GM19035 (cell line): ENCODE results near the gene AP3B1.

Experiments used
- ATAC-seq: cut with Tn5 transposase; IDR thresholded peaks from one replicate; pipeline ENCODE4 v1.9.1; 2021; ENCODE audit not compliant: unreplicated experiment

The AP3B1 gene

DNA sequence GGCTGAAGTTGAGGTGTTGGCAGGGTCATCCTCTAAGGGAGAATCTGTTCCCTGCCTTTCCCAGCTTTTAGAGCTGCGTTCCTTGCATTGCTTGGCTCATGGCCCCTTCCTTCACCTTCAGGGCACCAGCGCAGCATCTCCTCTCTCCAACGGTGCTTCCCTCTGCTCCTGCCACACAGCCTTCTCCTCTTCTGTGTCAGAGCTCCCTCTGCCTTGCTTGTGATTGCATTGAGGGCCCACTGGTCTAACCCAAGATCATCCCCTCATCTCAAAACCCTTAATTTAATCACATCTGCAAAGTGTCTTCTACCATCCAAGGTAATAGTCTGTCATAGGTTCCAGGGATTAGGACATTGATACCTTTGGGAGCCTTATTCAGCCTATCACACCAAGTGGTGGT lies 312.7 kb downstream of the AP3B1 start:
- no peak for ATAC-seq

DNA sequence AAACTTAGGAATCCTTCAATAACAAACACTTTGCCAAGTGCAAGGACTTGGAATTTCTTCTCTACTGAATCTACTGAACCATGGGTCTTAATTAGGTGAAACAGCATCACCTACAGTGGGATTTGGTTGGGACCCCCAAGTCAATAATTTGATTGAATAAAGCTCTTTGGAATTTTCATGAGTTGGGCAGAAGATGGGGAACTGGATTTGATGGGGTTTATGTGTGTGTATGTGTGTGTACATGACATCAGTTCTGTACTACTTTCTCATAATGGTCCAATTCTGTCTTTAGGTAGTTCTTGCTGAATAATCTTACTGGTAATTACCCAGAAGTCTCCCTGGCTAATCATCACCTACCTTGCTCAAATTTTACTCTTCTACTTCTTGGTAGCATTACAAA lies 319.9 kb downstream of the AP3B1 start:
- ATAC-seq, result no peak

DNA sequence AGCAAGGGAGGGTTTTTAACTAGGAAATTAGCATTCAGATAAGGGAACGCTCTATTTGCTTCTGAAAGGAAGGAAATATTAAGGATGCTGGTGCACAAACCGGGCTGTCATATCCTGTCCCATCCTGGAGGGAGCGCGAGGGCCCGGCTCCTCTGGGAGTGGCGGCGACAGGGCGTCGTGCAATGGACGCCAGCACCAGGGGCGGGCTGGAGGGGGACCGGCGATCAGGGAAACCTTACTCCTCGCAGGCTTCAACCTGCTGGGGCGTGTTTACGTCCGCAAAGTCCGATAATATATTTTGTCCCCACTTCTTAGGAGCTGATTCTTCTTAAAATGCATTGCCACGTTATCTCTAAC lies 321.3 kb downstream of the AP3B1 start:
- no peak for ATAC-seq

DNA sequence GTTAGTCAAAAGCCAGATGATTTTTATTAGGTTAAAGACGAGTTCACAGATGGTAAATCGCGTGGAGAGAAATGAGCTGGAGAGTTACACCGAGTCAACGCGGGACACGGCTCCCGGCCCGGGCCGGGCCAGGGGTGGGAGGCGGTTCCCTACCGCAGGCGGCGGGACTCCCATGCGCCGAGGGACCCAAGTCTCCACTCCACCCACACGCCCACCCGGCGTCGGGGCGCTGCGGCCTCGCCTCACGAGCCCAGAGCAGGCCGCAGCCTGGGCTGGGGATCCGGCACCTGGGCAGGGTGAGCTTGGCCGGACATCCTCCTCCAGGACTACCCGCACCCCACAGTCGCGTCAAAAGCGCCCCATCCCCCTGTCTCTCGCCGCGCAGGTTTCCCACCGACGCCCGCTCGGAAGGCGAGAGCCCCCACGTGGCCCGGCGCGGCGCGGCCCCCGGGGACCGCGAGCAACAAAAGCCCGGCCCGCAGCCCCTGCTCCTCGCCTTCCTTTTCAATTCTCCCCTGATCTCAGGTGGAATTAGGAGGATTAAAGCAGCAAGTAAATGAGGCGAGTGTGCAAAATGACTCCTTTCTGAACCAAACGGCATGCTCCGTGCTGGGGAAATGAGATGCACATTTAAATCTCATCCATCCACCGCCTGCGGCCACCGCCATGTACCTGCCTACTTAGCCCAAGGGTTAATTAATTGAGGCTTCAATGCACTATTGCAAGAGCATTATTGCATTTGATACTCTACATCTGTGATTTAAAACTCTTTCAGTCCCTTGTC lies 321.8 kb downstream of the AP3B1 start:
- no peak for ATAC-seq

DNA sequence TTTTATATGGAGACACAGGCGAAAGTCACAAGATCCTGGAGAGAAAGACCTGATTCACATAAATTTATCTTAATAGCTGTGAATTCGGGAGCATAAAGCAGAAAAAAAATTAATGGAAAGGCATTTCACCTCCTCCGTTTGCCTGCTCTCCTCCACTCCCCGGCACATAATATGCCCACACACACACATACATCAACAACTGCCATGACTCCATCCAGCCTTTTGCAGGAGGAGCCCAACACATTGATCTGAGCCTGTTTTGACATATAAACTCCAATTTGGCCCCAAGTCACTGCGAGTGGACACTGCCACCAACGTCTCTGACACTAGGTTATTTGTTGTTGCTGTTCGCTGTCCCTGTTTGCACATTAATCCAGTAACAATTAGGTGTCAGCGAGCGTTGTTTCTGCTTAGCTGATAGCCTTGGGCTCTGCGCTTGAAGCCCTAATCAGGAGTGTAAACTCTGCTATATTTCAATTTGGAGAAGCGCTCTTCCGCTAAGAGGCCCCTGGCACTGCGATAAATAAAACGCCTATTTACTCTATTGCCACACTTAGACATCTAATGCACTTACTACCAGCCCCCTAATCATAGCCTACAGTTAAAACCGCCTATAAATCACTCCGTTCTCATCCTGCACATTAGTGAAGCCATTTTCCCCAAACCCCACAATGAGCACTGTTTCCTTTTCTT lies 322.6 kb downstream of the AP3B1 start:
- ATAC-seq, result no peak

DNA sequence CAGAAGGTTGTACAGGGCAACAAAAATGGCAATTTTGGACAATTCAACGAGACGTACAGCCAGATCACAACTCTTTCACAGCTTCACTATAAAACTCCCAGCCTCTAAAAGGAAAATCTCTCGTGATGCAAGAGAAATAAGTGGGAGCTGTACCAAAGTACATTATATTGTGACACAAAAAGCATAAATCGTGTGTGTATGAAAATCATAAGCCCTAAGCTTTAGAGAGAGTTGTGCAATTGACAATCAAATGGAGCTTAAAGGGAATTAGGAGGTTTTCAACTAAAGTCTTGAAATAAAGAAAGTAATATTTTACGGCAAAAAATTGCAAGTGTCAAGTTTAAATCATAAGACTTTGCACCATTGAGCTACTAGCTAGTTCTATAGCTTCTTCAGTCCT lies 323.6 kb downstream of the AP3B1 start:
- ATAC-seq, result no peak

DNA sequence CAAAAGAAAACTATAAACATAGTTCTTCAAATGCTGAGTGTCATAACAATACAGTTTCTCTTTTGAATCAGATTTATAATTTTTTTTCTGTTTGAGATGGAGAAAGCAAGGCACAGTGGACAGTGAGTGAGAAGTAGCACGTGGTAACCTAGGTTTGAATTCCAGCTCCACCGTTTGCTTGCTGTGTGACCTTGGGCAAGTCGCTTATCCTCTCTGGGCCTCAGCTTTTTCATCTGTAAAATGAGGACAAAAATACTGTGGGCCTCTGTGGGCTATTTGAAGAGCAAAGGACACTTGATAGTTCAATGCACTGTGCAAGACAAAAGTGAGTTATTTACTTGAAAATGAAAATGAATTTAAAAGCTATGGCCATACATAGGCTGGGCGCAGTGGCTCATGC lies 330.7 kb downstream of the AP3B1 start:
- ATAC-seq, result no peak

DNA sequence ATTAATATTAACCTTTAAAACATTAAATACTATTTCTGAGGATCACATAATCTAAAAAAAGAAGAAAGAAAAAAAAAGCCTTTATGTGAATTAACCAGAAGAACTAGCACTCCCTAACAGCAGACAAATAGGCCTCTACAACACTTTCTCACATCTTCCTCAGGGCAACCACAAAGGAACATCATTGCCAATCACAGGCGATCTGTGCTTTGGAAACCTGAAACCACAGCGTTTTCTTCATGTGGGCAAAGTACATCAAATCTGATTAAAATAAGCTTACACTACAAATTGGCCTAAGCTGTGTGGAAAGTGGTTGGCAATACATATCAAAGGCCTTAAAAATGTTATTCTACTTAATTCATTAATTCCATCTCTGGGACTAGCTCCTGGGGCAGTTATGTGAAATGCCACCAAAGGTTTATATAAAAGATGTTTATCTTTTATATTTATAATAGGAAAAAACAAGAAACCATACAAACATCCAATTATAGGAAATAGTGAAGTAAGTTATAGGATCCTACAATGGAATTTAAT lies 333.6 kb downstream of the AP3B1 start:
- no peak for ATAC-seq

DNA sequence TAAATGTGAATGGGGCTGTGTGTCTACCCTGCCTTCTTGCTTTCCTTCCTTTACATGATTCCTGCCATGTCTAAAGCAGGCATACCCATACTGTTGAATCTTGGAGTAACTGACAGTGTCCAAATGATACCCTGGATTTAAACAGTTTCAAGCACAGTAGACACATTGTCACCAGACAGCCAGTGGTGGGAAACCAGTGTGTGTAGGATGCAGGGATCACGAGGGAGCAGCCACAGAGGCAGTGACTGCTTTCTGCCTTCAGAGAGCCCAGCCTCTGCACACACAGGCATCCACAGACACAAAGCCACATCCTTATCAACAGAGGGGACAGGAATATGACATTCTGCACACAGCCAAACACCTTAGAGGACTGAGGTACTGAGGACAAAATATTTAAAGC lies 334.2 kb downstream of the AP3B1 start:
- ATAC-seq, result no peak

DNA sequence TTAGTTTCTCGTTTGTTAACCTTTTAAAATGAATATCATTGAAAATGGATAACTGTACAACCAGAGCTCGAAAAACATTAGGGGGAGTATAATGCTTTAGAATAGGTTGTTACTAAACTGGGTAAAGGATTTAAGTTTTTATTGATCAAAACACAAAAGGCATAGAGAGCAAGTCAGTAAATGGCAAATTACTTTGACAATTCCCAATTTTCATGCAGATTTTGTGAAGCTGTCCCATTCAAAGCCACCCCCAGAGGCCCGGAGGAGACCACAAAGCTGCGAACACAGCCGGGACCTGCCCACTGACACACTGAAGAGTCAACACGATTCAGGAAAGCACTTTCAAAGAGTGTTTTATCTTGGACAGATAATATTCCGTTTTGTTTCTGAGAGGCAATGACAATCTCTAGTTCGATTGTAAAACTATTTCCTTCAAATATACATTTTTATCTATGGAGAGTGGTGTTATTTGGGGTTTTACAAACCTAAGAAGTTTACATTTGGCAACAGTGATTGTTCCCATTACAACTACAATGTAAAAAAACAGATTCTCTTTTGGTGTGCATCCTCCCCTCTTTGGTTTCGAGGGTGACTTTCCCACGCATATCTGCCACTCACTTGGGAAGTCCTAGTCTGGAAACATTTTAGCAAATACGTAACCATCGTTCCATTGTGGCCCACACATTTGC lies 335.7 kb downstream of the AP3B1 start:
- ATAC-seq, result no peak

DNA sequence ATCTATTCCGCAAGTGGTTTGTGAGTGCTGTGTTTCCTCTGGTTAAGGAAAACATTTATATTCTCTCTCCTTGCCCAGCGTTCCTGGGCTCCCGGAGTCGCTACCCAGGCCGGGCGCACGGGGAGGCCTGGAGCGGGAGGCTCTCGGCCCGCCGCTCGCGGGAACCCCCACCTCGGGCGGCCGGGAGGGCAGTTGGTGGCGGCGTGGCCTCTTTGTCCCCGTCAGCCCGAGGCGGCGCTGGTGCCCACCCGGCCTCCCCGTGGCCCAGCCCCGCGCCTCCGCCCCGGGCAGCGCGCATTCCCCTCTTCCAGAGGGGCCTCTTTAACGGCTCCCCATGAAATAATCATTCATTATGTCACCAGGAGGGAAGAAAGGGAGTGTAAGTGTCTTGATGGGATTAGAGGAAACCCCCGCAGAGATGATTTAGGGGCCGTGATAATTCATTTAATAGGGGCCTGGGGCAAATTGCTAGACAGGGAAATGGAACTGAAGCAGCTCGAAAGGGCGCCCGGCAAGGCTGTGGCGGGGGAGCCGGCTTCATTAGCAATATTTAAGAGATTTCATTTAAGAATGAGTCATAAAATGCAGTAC lies 336.5 kb downstream of the AP3B1 start:
- no peak for ATAC-seq

DNA sequence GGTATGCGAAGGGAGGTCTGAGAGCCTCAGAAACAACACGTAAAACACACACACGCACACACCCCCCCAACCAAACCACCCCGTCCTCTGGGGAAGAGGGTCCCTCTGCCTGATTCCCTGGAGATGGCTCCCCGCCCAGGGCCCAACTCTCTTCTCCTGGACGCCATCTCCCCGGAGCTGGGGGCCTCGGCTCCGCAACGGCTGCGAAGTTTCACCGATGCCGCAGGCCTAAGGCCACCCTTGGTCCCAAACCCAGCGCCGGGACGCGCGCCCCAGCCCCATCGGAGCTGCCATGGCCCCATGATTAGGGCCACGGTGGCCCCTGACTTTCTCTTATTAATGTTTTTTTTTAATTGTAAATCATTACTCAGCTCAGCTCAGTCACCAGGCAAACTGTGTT lies 337.0 kb downstream of the AP3B1 start:
- ATAC-seq, result no peak

DNA sequence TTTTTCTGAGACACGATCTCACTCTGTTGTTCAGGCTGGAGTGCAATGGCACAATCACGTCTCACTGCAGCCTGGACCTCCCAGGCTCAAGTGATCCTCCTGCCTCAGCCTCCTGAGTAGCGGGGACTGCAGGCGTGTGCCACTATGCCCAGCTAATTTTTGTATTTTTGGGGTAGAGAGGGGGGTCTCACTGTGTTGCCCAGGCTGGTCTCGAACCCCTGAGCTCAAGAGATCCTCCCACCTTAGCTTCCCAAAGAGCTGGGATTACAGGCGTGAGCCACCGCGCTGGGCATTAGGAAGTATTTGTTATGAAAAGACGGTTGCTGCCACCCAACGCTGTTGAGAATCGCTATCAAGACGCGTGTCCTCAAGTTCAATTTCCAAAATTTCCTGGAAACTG lies 337.4 kb downstream of the AP3B1 start:
- no peak for ATAC-seq

DNA sequence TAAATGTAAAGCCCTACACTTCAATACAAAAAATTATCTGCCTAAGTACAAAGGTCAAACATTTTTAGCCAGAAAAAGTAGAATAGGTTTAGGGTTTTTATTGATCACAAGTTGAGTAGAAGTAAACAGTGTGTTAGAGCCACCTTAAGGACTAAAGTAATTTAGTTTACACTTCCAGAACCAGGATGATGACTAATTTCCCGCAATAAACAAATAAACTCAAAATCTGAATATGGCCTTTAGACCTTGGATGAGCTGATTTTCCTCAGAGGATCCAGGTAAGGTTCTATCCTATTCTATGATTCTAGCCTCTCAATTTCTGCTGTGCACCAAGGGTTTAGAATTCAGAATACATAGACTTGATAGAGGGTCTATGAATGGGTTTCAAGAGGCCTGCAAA lies 338.9 kb downstream of the AP3B1 start:
- no peak for ATAC-seq

DNA sequence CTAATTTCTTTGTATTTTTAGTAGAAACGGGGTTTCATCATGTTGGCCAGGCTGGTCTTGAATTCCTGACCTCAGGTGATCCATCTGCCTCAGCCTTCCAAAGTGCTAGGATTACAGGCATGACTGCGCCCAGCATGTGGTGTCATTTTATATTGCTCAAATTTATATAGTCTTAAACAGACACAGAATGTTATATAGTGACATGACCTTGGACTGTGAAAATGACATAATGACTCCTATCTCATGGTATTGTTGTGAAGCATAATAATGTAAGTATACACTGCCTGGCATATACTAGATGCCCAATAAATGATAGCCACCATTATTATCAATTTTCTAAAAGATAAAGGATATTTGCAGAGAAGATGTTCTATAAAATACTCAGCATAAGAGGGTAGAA lies 341.1 kb downstream of the AP3B1 start:
- ATAC-seq, result no peak

DNA sequence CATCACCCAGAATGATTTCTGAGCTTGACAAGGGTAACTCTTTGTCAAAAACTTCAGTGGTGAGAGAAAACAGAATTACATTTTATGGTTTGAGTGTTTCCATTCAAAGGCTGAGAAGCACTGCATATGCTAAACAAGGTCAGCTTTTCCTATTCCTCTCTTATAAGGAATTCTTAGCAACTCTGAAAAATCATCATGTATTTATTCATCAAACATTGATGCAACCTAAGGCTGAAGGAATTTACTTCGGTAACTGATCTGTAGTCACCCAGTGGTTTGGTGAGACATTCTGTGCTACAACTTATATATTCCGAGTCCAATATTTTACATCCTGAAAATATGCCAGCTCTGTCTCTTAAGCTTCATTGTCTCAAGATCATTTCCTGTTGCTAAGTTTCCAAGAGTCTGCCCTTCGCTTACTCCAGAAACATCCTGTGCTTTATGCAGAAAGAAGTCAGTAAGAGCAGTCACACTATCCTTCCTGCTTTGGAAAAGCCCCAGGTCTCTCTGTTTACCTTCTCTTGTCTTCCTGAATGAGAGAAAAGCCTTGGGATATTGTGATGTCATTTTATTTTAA lies 341.8 kb downstream of the AP3B1 start:
- no peak for ATAC-seq
